HAP-1 (cell line): ENCODE results near the gene NDRG3.

Experiments
- DNase-seq, 2 experiments: peaks; one replicate each; pipeline ENCODE4 v3.0.0-alpha.2; 2016 to 2020; ENCODE audit warnings: low spot score in 2 of 2
- H3K27me3 ChIP-seq: fragments of 250-450 bp; sonication (Bioruptor Pico); 2 replicates; pipeline ENCODE4 v1.5.1; 2020; ENCODE audit warnings: low read depth, mild to moderate bottlenecking, moderate library complexity
- H3K36me3 ChIP-seq: fragments of 250-450 bp; sonication (Bioruptor Pico); replicated peaks from 2 replicates; pipeline ENCODE4 v1.5.1; 2020; ENCODE audit warnings: mild to moderate bottlenecking
- H3K4me1 ChIP-seq: fragments of 250-450 bp; sonication (Bioruptor Pico); 2 replicates; pipeline ENCODE4 v1.5.1; 2020; ENCODE audit warnings: mild to moderate bottlenecking
- H3K4me3 ChIP-seq: fragments of 250-450 bp; sonication (Bioruptor Pico); 2 replicates; pipeline ENCODE4 v1.5.1; 2020; ENCODE audit warnings: mild to moderate bottlenecking, moderate library complexity
- H3K9me3 ChIP-seq: fragments of 250-450 bp; sonication (Bioruptor Pico); 2 replicates; pipeline ENCODE4 v1.5.1; 2020; ENCODE audit warnings: mild to moderate bottlenecking, moderate library complexity
- in situ Hi-C: fragments of 300-500 bp; cut with MboI; formaldehyde crosslinking; loops from 3 replicates; pipeline ENCODE4 v1.14.3; 2020; ENCODE audit warnings: low sequenced_read_pairs, inconsistent platforms, mixed read lengths

NDRG3 gene

GRCh38 chr20:36745234-36745926 is 510 bp downstream of the NDRG3 start:
- no peaks in the 10 kb centered on the region; the same call in none of the 2 replicates for H3K36me3 ChIP-seq
- H3K4me3 ChIP-seq: peak overlapping the region; percentile 62
- H3K27me3 ChIP-seq: no peaks in the 10 kb centered on the region
- H3K9me3 ChIP-seq: no peaks in the 10 kb centered on the region
- peaks cover 7% of the 10 kb centered on the region; the same call in 1 of the 2 replicates for H3K4me1 ChIP-seq
- peak in 1 of 2 experiments; percentile 57 for DNase-seq
- in situ Hi-C loops: no loop called here

- peak in 1 of 2 experiments; percentile 34 for DNase-seq
- Histone ChIP-seq H3K36me3 (no peaks in the 10 kb centered on the region; the same call in 1 of the 2 replicates), H3K4me1 (peaks cover 7% of the 10 kb centered on the region; the same call in 1 of the 2 replicates), H3K4me3 (peak overlapping the region; percentile 62), H3K27me3 (no peaks in the 10 kb centered on the region), H3K9me3 (no peaks in the 10 kb centered on the region)
- in situ Hi-C loops: no loop called here
These were observed 1.1 kb downstream of the NDRG3 start for GRCh38 chr20:36744764-36745191.

- no peak for DNase-seq
- Histone ChIP-seq H3K4me1 (peaks cover 7% of the 10 kb centered on the region; the same call in 1 of the 2 replicates), H3K9me3 (no peaks in the 10 kb centered on the region), H3K4me3 (no peak overlapping the region), H3K27me3 (no peaks in the 10 kb centered on the region), H3K36me3 (no peaks in the 10 kb centered on the region)
- in situ Hi-C loops: no loop called here
These were observed 1.6 kb downstream of the NDRG3 start for GRCh38 chr20:36744243-36744642.

- H3K4me3 ChIP-seq: no peak overlapping the region
- no peaks in the 10 kb centered on the region for H3K9me3 ChIP-seq
- peaks cover 7% of the 10 kb centered on the region; the same call in 1 of the 2 replicates for H3K4me1 ChIP-seq
- in situ Hi-C loops: no loop called here
- H3K27me3 ChIP-seq: no peaks in the 10 kb centered on the region
- no peaks in the 10 kb centered on the region for H3K36me3 ChIP-seq
- no peak for DNase-seq
These were observed 3.3 kb downstream of the NDRG3 start for GRCh38 chr20:36742558-36742957.

- in situ Hi-C loops: no loop called here
- no peak overlapping the region for H3K4me3 ChIP-seq
- H3K36me3 ChIP-seq: no peaks in the 10 kb centered on the region
- no peaks in the 10 kb centered on the region for H3K27me3 ChIP-seq
- H3K9me3 ChIP-seq: no peaks in the 10 kb centered on the region
- H3K4me1 ChIP-seq: peaks cover 3% of the 10 kb centered on the region; the same call in 1 of the 2 replicates
- DNase-seq: no peak
These were observed 4.8 kb downstream of the NDRG3 start for GRCh38 chr20:36741072-36741471.

- H3K27me3 ChIP-seq: no peaks in the 10 kb centered on the region
- DNase-seq: no peak
- H3K4me3 ChIP-seq: no peak overlapping the region
- H3K9me3 ChIP-seq: no peaks in the 10 kb centered on the region
- no peaks in the 10 kb centered on the region; the same call in 1 of the 2 replicates for H3K4me1 ChIP-seq
- no peaks in the 10 kb centered on the region for H3K36me3 ChIP-seq
- in situ Hi-C loops: no loop called here
These were observed 8.7 kb downstream of the NDRG3 start for GRCh38 chr20:36737183-36737499.

GRCh38 chr20:36736451-36737182 is 9.3 kb downstream of the NDRG3 start:
- in situ Hi-C loops: no loop called here
- H3K36me3 ChIP-seq: no peaks in the 10 kb centered on the region
- H3K27me3 ChIP-seq: no peaks in the 10 kb centered on the region
- no peak for DNase-seq
- H3K4me3 ChIP-seq: no peak overlapping the region
- H3K4me1 ChIP-seq: no peaks in the 10 kb centered on the region; the same call in 1 of the 2 replicates
- no peaks in the 10 kb centered on the region for H3K9me3 ChIP-seq

GRCh38 chr20:36732456-36732855 is 13.4 kb downstream of the NDRG3 start:
- Histone ChIP-seq H3K4me3 (no peak overlapping the region), H3K27me3 (no peaks in the 10 kb centered on the region), H3K9me3 (no peaks in the 10 kb centered on the region), H3K36me3 (no peaks in the 10 kb centered on the region), H3K4me1 (no peaks in the 10 kb centered on the region; the same call in 1 of the 2 replicates)
- in situ Hi-C loops: no loop called here
- no peak for DNase-seq

- Histone ChIP-seq H3K4me1 (no peaks in the 10 kb centered on the region), H3K27me3 (no peaks in the 10 kb centered on the region), H3K36me3 (no peaks in the 10 kb centered on the region), H3K9me3 (no peaks in the 10 kb centered on the region), H3K4me3 (no peak overlapping the region)
- in situ Hi-C loops: no loop called here
- no peak for DNase-seq
These were observed 16.9 kb downstream of the NDRG3 start for GRCh38 chr20:36728986-36729385.

- no peaks in the 10 kb centered on the region for H3K27me3 ChIP-seq
- in situ Hi-C loops: no loop called here
- no peaks in the 10 kb centered on the region for H3K36me3 ChIP-seq
- H3K4me1 ChIP-seq: no peaks in the 10 kb centered on the region
- DNase-seq: no peak
- no peak overlapping the region for H3K4me3 ChIP-seq
- H3K9me3 ChIP-seq: no peaks in the 10 kb centered on the region
These were observed 19.7 kb downstream of the NDRG3 start for GRCh38 chr20:36726168-36726567.

- Histone ChIP-seq H3K27me3 (no peaks in the 10 kb centered on the region), H3K36me3 (peaks cover 3% of the 10 kb centered on the region; the same call in 1 of the 2 replicates), H3K4me3 (no peak overlapping the region), H3K4me1 (no peaks in the 10 kb centered on the region), H3K9me3 (no peaks in the 10 kb centered on the region)
- in situ Hi-C loops: no loop called here
- DNase-seq: no peak
These were observed 25.4 kb downstream of the NDRG3 start for GRCh38 chr20:36720510-36720909.

- Histone ChIP-seq H3K4me1 (no peaks in the 10 kb centered on the region), H3K4me3 (no peak overlapping the region), H3K36me3 (peaks cover 3% of the 10 kb centered on the region; the same call in 1 of the 2 replicates), H3K27me3 (no peaks in the 10 kb centered on the region), H3K9me3 (no peaks in the 10 kb centered on the region)
- no peak for DNase-seq
- in situ Hi-C loops: no loop called here
These were observed 28.2 kb downstream of the NDRG3 start for GRCh38 chr20:36717657-36718056.

- Histone ChIP-seq H3K4me1 (no peaks in the 10 kb centered on the region), H3K9me3 (no peaks in the 10 kb centered on the region), H3K27me3 (no peaks in the 10 kb centered on the region), H3K36me3 (peaks cover 3% of the 10 kb centered on the region; the same call in 1 of the 2 replicates), H3K4me3 (no peak overlapping the region)
- in situ Hi-C loops: no loop called here
- no peak for DNase-seq
These were observed 28.9 kb downstream of the NDRG3 start for GRCh38 chr20:36717021-36717420.

- Histone ChIP-seq H3K9me3 (no peaks in the 10 kb centered on the region), H3K4me3 (no peak overlapping the region), H3K27me3 (no peaks in the 10 kb centered on the region), H3K4me1 (no peaks in the 10 kb centered on the region), H3K36me3 (no peaks in the 10 kb centered on the region)
- DNase-seq: no peak
- in situ Hi-C loops: no loop called here
These were observed 33.1 kb downstream of the NDRG3 start for GRCh38 chr20:36712775-36713174.
